Subcutaneous abdominal adipose tissue (tissue), 5 donors: ENCODE measurements around the gene TMEM127.
"Not testable (repeated sequence)": the region's sequence is repeated elsewhere in the genome, so short reads cannot be mapped to it uniquely, and the experiment has no call there.

ENCODE experiments used
- H3K27ac ChIP-seq: one replicate; pipeline ENCODE4 v1.7.0; 2013; ENCODE audit warnings: low read depth, mild to moderate bottlenecking, inconsistent platforms, low read length, moderate library complexity
- H3K27me3 ChIP-seq, 5 donors: one replicate each; pipeline ENCODE4 v1.7.0; 2013; ENCODE audit warnings: low read length in 5 of 5, inconsistent platforms in 1 of 5; ENCODE audit not compliant: control insufficient read depth in 5 of 5, insufficient read depth in 4 of 5
- H3K36me3 ChIP-seq, 5 donors: one replicate each; pipeline ENCODE4 v1.7.0; 2013; ENCODE audit warnings: low read length in 5 of 5; ENCODE audit not compliant: control insufficient read depth in 5 of 5, insufficient read depth in 5 of 5
- H3K4me1 ChIP-seq, 5 donors: one replicate each; pipeline ENCODE4 v1.7.0; 2013; ENCODE audit warnings: low read length in 5 of 5, mild to moderate bottlenecking in 3 of 5, moderate library complexity in 1 of 5; ENCODE audit not compliant: control insufficient read depth in 5 of 5, insufficient read depth in 5 of 5
- H3K4me3 ChIP-seq, 5 donors: one replicate each; pipeline ENCODE4 v1.7.0; 2013; ENCODE audit warnings: low read length in 5 of 5, low read depth in 1 of 5
- H3K9ac ChIP-seq, 5 donors: one replicate each; pipeline ENCODE4 v1.7.0; 2013; ENCODE audit warnings: low read length in 5 of 5, mild to moderate bottlenecking in 4 of 5, moderate library complexity in 3 of 5
- H3K9me3 ChIP-seq, 5 donors: one replicate each; pipeline ENCODE4 v1.7.0; 2013; ENCODE audit warnings: low read length in 5 of 5; ENCODE audit not compliant: control insufficient read depth in 5 of 5
- donor health status: healthy.
- donor health status: healthy.
- donor health status: healthy.
- donor health status: healthy.
- donor health status: healthy.

The TMEM127 gene

DNA sequence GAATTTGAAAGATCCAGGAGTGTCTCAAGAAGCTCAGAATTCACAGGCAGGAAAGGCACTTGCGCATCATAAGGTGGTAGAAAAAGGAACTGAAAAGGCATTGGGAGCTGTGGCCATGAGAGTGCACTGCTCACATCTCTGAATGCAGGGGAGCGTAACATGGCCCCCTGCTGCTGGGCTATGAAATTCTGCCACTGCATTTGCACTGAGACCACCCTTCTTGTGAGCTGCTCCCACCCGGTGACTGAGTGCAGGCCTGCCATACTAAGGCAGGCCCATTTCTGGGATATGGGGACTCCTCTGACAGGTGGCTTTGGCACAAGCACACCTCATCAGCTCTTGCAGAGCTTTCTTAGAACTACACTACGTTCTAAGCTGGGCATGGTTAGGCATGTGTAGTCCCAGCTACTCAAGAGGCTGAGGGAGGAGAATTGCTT, 31.9 kb downstream of the TMEM127 start:
- Histone ChIP-seq H3K4me3 (no peak overlapping the region), H3K27ac (no peak overlapping the region), H3K36me3 (peaks cover 0 to 2% (median 0%) of the 10 kb centered on the region in 5 donors), H3K9ac (no peak overlapping the region), H3K27me3 (no peaks in the 10 kb centered on the region), H3K9me3 (no peaks in the 10 kb centered on the region), H3K4me1 (peaks cover 0 to 2% (median 0%) of the 10 kb centered on the region in 5 donors)

DNA sequence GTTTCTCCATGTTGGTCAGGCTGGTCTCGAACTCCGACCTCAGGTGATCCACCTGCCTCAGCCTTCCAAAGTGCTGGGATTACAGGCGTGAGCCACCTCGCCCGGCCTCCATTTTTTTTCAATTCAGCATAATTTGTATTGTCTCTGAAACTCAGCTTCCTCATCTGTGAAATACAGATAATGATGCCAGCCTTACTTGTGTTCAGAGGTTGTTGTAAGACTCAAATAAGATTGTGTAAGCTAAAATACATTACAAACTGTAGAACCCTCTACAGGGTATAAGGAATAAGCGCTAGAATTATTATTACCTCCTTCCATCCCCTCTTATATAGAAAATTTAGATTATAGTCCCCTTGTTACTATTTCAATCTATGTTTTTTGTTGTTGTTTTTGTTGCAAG, 32.4 kb downstream of the TMEM127 start:
- Histone ChIP-seq H3K27ac (no peak overlapping the region), H3K27me3 (no peaks in the 10 kb centered on the region), H3K36me3 (peaks cover 0 to 2% (median 0%) of the 10 kb centered on the region in 5 donors), H3K9me3 (no peaks in the 10 kb centered on the region), H3K9ac (no peak overlapping the region), H3K4me1 (peaks cover 0 to 2% (median 0%) of the 10 kb centered on the region in 5 donors), H3K4me3 (no peak overlapping the region)

DNA sequence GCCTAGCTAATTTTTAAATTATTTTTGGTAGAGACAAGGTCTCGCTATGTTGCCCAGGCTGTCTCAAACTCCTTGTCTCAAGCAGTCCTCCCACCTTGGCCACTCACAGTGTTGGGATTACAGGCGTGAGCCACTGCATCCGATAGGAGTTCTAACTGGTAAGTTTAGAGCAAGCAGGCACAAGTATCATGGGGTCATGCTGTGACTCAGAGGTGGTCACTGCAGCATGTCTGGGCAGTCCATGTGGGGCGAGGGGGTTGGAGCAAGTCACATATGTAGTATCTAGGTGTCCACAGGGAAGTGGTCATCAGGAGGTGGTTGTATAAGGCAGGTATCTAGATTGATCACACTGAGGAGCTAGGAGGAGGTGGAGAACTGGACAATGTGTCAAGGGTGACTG, 34.5 kb downstream of the TMEM127 start:
- Histone ChIP-seq H3K27me3 (no peaks in the 10 kb centered on the region), H3K9ac (no peak overlapping the region), H3K4me3 (no peak overlapping the region), H3K4me1 (peaks cover 0 to 2% (median 0%) of the 10 kb centered on the region in 5 donors), H3K9me3 (no peaks in the 10 kb centered on the region), H3K36me3 (no peaks in the 10 kb centered on the region), H3K27ac (no peak overlapping the region)

DNA sequence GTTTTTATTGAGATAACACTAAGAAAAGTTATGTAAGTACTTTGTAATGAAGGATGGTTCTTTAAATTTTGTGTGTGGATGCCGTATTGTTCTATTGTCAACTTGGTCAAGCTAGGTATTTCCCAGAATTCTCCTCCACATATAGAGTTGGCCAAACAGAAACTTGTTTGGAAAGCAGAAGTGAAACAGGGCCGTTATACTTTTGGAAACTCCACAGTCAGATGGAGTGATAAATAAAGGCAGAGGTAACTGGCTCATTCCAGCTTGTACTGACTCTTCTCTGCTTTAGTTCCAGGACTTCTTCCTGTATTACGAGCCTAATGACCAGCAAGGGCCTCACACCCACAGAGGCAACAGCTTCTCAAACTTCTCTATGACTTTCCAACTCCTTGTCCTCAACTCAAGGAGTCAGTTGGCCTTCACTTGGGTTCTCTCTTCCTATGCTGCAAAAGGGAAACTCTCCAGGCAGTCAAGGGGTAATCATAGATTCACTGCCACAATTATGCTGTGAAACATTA, 40.7 kb downstream of the TMEM127 start:
- Histone ChIP-seq H3K9ac (no peak overlapping the region), H3K36me3 (no peaks in the 10 kb centered on the region), H3K27ac (no peak overlapping the region), H3K4me1 (peaks cover 0 to 11% (median 5%) of the 10 kb centered on the region in 5 donors), H3K27me3 (no peaks in the 10 kb centered on the region), H3K4me3 (no peak overlapping the region), H3K9me3 (no peaks in the 10 kb centered on the region)

DNA sequence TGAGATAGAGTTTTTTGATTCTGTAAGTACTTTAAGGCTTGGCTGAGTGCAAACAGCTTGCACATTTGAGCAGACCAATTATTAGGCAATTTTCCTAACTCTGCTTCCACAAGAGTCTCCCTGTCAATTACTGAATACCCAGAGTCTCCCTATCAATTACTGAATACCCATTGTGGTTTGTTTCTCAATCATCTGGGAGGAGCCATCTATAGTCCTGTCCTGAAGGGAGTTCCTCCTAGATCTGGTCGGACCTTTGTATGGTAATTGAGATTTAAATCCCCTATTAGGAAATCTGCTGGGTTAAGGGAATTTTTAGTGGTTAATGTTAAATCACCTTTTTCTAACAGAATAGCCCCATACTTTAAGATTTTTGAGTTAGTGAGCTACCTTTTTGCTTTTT, 44.7 kb downstream of the TMEM127 start:
- not testable (repeated sequence) for H3K27me3 ChIP-seq, H3K36me3 ChIP-seq, H3K9ac ChIP-seq, H3K9me3 ChIP-seq, H3K4me3 ChIP-seq, H3K27ac ChIP-seq
- H3K4me1 ChIP-seq, result peaks cover 0 to 11% (median 5%) of the 10 kb centered on the region in 5 donors

DNA sequence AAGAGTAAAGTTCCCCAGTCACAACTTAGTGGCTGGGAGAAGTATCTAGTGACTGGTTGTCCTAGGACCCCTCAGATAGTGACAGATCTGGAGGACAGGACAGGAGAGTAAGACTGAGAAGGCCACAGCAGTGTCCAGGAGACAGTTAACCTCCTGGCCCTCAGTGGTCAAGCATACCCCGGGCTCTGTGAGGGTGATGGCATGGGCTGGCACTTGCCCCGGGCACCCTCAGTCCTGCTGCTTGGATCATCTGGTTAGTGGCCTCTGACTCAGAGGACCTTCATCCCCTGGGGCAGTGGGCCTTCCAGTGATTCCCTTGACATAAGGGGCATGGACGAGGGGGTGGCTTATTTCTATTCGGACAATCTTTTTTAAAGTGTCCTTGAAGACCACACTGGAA, 45.8 kb downstream of the TMEM127 start:
- not testable (repeated sequence) for H3K4me3 ChIP-seq, H3K9ac ChIP-seq, H3K36me3 ChIP-seq, H3K27me3 ChIP-seq, H3K27ac ChIP-seq, H3K9me3 ChIP-seq
- H3K4me1 ChIP-seq, result peaks cover 0 to 11% (median 0%) of the 10 kb centered on the region in 5 donors

DNA sequence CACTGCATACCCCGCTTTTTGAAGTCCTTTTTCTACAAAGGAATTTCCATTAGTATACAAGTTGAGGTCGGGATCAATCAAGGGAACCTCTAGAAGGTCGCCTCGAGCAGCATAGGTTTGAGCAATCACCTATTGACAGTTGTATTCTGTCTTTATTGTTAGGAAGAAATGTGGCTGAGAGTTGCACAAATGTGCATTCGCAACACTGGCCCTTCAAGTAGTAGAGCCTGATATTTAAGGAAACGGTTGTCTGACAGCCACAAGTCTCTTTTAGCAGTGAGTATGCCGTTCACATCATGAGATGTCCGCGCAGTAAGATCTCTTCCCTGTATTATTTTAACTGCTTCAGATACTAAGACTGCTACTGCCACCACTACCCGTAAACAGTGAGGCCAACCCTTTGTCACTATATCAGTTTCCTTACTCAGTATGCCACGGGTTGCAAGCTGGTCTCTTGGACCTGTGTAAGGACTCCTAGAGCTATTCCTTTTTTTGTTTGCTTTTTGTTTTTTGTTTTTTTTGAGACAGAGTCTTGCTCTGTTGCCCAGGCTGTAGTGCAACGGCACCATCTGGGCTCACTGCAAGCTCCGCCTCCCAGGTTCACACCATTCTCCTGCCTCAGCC, 47.2 kb downstream of the TMEM127 start:
- Histone ChIP-seq H3K9ac (no peak overlapping the region), H3K36me3 (peaks cover 0 to 1% (median 0%) of the 10 kb centered on the region in 5 donors), H3K4me3 (no peak overlapping the region), H3K9me3 (no peaks in the 10 kb centered on the region), H3K4me1 (peaks cover 0 to 11% (median 0%) of the 10 kb centered on the region in 5 donors), H3K27me3 (no peaks in the 10 kb centered on the region), H3K27ac (no peak overlapping the region)

DNA sequence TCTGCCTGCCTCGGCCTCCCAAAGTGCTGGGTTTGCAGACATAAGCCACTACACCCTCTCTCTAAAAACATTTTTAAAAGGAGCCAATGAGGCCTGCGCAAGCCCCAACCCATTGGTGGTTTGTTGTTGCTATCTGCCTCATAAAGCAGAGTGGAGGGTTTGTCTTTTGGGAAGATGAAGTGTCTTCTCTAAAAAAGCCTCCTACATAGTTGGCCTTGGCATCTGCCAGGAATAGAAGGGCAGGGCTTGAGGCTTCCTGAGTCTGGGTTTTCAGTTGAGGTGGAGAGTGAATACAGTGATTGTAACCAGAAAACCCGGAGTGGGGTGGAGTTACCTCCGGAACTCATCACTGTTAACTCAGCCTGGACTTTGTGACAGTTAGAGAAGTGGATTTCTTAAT, 51.2 kb downstream of the TMEM127 start:
- no peaks in the 10 kb centered on the region for H3K27me3 ChIP-seq
- peaks cover 0 to 7% (median 6%) of the 10 kb centered on the region in 5 donors for H3K4me1 ChIP-seq
- H3K9me3 ChIP-seq, result no peaks in the 10 kb centered on the region
- H3K9ac ChIP-seq, result no peak overlapping the region
- H3K4me3 ChIP-seq, result no peak overlapping the region
- H3K27ac ChIP-seq, result no peak overlapping the region
- H3K36me3 ChIP-seq, result peaks cover 0 to 3% (median 0%) of the 10 kb centered on the region in 5 donors

DNA sequence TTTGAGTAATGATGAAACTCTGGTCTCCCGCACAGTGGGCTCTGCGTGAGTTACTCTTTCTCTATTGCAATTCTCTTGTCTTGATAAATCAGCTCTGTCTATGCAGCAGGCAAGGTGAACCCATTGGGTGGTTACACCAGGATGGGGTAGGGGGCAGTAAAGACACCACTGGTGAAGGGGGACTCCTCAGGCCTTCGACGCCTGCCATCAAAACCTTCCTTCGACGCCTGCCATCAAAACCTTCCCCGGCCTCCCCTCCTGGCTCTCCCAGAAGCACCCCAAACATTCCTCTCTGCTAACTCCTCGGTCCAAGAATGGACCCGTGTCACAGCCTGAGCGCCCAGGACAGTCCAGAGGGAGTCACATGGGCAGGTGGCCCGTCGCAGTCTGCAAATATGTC, 52.4 kb downstream of the TMEM127 start:
- Histone ChIP-seq H3K27ac (no peak overlapping the region), H3K27me3 (no peaks in the 10 kb centered on the region), H3K9me3 (no peaks in the 10 kb centered on the region), H3K36me3 (peaks cover 0 to 3% (median 0%) of the 10 kb centered on the region in 5 donors), H3K4me1 (peaks cover 0 to 12% (median 11%) of the 10 kb centered on the region in 5 donors), H3K4me3 (no peak overlapping the region), H3K9ac (no peak overlapping the region)

DNA sequence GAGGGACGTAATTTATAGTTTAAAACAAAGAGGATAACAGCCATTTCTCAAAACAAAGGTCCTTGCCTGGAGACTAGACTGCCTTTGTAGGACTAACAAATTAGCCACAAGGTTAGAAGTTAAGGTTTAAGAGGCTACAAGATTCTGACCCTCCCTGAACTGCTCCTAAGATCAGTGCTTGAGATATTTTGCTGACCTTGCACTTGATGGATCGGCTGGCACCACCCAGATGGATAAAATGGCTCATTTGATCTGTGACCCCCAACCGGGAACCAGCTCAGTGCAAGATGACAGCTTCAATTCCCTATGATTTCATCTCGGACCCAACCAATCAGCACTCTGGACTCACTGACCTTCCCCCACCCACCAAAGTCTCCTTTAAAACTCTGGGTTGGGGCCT, 53.5 kb downstream of the TMEM127 start:
- H3K27ac ChIP-seq, result no peak overlapping the region
- no peak overlapping the region for H3K4me3 ChIP-seq
- no peak overlapping the region for H3K9ac ChIP-seq

More for the DNA sequence above, 53.5 kb downstream of the TMEM127 start:
- no peaks in the 10 kb centered on the region for H3K9me3 ChIP-seq
- H3K36me3 ChIP-seq, result peaks cover 0 to 3% (median 0%) of the 10 kb centered on the region in 5 donors
- H3K4me1 ChIP-seq, result peaks cover under 1 to 19% (median 18%) of the 10 kb centered on the region in 5 donors
- no peaks in the 10 kb centered on the region for H3K27me3 ChIP-seq
